HepG2 (cell line): Measurements from ENCODE around the gene CAD. TPM values are rescaled to one million over a fixed set of nuclear protein-coding genes. Genes with fewer than 3 reads are reported as not detected.

Source experiments
- AHDC1 ChIP-seq: sonication (generic); formaldehyde crosslinking; IDR thresholded peaks from 2 replicates; pipeline ENCODE4 v1.5.1; 2020; ENCODE audit warnings: mild to moderate bottlenecking, missing genetic modification reagents, borderline replicate concordance
- ARNT2 ChIP-seq: sonication (generic); formaldehyde crosslinking; IDR thresholded peaks from 2 replicates; pipeline ENCODE4 v1.8.0; 2022; ENCODE audit warnings: mild to moderate bottlenecking, low read depth, missing genetic modification reagents, moderate library complexity
- DRAP1 ChIP-seq: IDR thresholded peaks from 2 replicates; pipeline ENCODE4 v1.6.1; 2016; ENCODE audit warnings: missing genetic modification reagents, missing compliant biosample characterization
- GATAD2A ChIP-seq: IDR thresholded peaks from 2 replicates; pipeline ENCODE4 v1.6.1; 2016
- HDAC1 ChIP-seq: sonication (generic); formaldehyde crosslinking; IDR thresholded peaks from 2 replicates; pipeline ENCODE4 v1.5.1; 2020; ENCODE audit warnings: mild to moderate bottlenecking, missing genetic modification reagents
- MATR3 ChIP-seq: sonication (generic); formaldehyde crosslinking; IDR thresholded peaks from 2 replicates; pipeline ENCODE4 v1.4.0; 2020; ENCODE audit warnings: missing genetic modification reagents
- PCBP1 ChIP-seq: fragments of 200-400 bp; formaldehyde crosslinking; IDR thresholded peaks from 2 replicates; pipeline ENCODE4 v1.6.1; 2017; ENCODE audit warnings: mild to moderate bottlenecking, low read depth, low read length, borderline replicate concordance
- RBAK ChIP-seq: sonication (generic); formaldehyde crosslinking; IDR thresholded peaks from 2 replicates; pipeline ENCODE4 v1.5.1; 2020; ENCODE audit warnings: mild to moderate bottlenecking, missing genetic modification reagents
- SRY ChIP-seq: sonication (generic); formaldehyde crosslinking; IDR thresholded peaks from 2 replicates; pipeline ENCODE4 v1.8.0; 2022; ENCODE audit warnings: mild to moderate bottlenecking, missing genetic modification reagents
- STAT5B ChIP-seq: sonication (generic); formaldehyde crosslinking; IDR thresholded peaks from 2 replicates; pipeline ENCODE4 v1.4.0; 2020; ENCODE audit warnings: missing genetic modification reagents
- SUZ12 ChIP-seq: fragments of 150-350 bp; IDR thresholded peaks from 2 replicates; pipeline ENCODE4 v1.6.1; 2014; ENCODE audit warnings: low read depth, low read length
- TCF7 ChIP-seq: sonication (generic); IDR thresholded peaks from 2 replicates; pipeline ENCODE4 v1.6.1; 2016; ENCODE audit warnings: antibody characterized with exemption, low read depth
- TGIF2 ChIP-seq: IDR thresholded peaks from 2 replicates; pipeline ENCODE4 v1.6.1; 2016; ENCODE audit warnings: control low read depth, missing compliant biosample characterization
- ZKSCAN5 ChIP-seq: sonication (generic); formaldehyde crosslinking; IDR thresholded peaks from 2 replicates; pipeline ENCODE4 v1.5.1; 2020; ENCODE audit warnings: mild to moderate bottlenecking, missing genetic modification reagents
- ZNF251 ChIP-seq: sonication (generic); formaldehyde crosslinking; IDR thresholded peaks from 2 replicates; pipeline ENCODE4 v1.9.0; 2021; ENCODE audit warnings: mild to moderate bottlenecking, missing genetic modification reagents
- ZNF510 ChIP-seq: sonication (generic); formaldehyde crosslinking; IDR thresholded peaks from 2 replicates; pipeline ENCODE4 v1.4.0; 2020; ENCODE audit warnings: low read depth, mild to moderate bottlenecking, missing genetic modification reagents
- ZNF569 ChIP-seq: sonication (generic); formaldehyde crosslinking; IDR thresholded peaks from 2 replicates; pipeline ENCODE4 v1.5.0; 2020; ENCODE audit warnings: mild to moderate bottlenecking, missing genetic modification reagents, moderate library complexity, borderline replicate concordance
- ZNF772 ChIP-seq: sonication (generic); formaldehyde crosslinking; IDR thresholded peaks from 2 replicates; pipeline ENCODE4 v1.5.0; 2020; ENCODE audit warnings: mild to moderate bottlenecking, missing genetic modification reagents
- ZSCAN29 ChIP-seq: sonication (generic); formaldehyde crosslinking; conservative IDR thresholded peaks from 2 replicates; pipeline ENCODE4 v1.4.0; 2020; ENCODE audit warnings: mild to moderate bottlenecking, missing genetic modification reagents
- polyA plus RNA-seq, 8 experiments: library from polyadenylated mRNA; depleted of rRNA in 3 of 8; stranded (reverse) in 7 of 8; unstranded in 1 of 8; fragments of >200 nt; fragmentation: Illumina TruSeq in 4 of 8; extraction: Trizol in 4 of 8; gene quantifications; 2 replicates each; pipeline versions ENCODE4 v1.2.1 to v1.2.3, GENCODE V29; 2011 to 2016; ENCODE audit warnings: low read depth in 4 of 8, missing spikeins in 1 of 8, mixed read lengths in 1 of 8; ENCODE audit not compliant: insufficient read depth in 1 of 8
- total RNA-seq, 5 experiments: library from RNA; depleted of rRNA; stranded (reverse); fragments of >200 nt; fragmentation: Illumina TruSeq; extraction: Trizol; gene quantifications; 2 replicates each; pipeline ENCODE4 v1.2.3, GENCODE V29; 2016; ENCODE audit warnings: low read depth in 1 of 5
- TF ChIP-seq, protein P1 (sequence below): sonication (generic); formaldehyde crosslinking; IDR thresholded peaks from 2 replicates; pipeline ENCODE4 v1.5.0; 2020; ENCODE audit warnings: missing genetic modification reagents, mild to moderate bottlenecking, borderline replicate concordance
- TF ChIP-seq, protein P2 (sequence below): sonication (generic); formaldehyde crosslinking; IDR thresholded peaks from 2 replicates; pipeline ENCODE4 v1.5.0; 2020; ENCODE audit warnings: mild to moderate bottlenecking, missing genetic modification reagents, borderline replicate concordance

CAD gene
- total and polyA plus RNA-seq, 2 of the 13 experiments (the other 11 are each of a cell fraction or from before 2014, with no cell fraction given): 21.7 to 37.0 TPM

GRCh38 chr2:27264753-27265535 lies 47.8 kb downstream of the CAD start (continued):
- TF ChIP-seq HDAC1 (peak; percentile 54), PCBP1 (no peak), ZNF772 (peak; percentile 55; the same call in 1 of the 2 replicates), TCF7 (no peak), MATR3 (CRISPR knock-in tag) (no peak), ZKSCAN5 (CRISPR knock-in tag) (no peak), TGIF2 (peak; percentile 85; the same call in 1 of the 2 replicates), SUZ12 (no peak), ZSCAN29 (no peak), DRAP1 (CRISPR knock-in tag) (peak; percentile 29; the same call in 1 of the 2 replicates), ZNF251 (CRISPR knock-in tag) (no peak), GATAD2A (CRISPR knock-in tag) (no peak), STAT5B (CRISPR knock-in tag) (peak; percentile 44; the same call in 1 of the 2 replicates), RBAK (CRISPR knock-in tag) (no peak), AHDC1 (no peak), ZNF569 (CRISPR knock-in tag) (no peak), ZNF510 (no peak), SRY (CRISPR knock-in tag) (peak; percentile 88), ARNT2 (CRISPR knock-in tag) (peak; percentile 85; the same call in 1 of the 2 replicates)
- TF ChIP-seq, protein P1, sequence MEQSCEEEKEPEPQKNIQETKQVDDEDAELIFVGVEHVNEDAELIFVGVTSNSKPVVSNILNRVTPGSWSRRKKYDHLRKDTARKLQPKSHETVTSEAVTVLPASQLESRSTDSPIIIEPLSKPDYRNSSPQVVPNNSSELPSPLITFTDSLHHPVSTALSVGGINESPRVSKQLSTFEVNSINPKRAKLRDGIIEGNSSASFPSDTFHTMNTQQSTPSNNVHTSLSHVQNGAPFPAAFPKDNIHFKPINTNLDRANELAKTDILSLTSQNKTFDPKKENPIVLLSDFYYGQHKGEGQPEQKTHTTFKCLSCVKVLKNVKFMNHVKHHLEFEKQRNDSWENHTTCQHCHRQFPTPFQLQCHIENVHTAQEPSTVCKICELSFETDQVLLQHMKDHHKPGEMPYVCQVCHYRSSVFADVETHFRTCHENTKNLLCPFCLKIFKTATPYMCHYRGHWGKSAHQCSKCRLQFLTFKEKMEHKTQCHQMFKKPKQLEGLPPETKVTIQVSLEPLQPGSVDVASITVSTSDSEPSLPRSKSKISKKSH: peak; percentile 19; the same call in 1 of the 2 replicates
- TF ChIP-seq, protein P2, sequence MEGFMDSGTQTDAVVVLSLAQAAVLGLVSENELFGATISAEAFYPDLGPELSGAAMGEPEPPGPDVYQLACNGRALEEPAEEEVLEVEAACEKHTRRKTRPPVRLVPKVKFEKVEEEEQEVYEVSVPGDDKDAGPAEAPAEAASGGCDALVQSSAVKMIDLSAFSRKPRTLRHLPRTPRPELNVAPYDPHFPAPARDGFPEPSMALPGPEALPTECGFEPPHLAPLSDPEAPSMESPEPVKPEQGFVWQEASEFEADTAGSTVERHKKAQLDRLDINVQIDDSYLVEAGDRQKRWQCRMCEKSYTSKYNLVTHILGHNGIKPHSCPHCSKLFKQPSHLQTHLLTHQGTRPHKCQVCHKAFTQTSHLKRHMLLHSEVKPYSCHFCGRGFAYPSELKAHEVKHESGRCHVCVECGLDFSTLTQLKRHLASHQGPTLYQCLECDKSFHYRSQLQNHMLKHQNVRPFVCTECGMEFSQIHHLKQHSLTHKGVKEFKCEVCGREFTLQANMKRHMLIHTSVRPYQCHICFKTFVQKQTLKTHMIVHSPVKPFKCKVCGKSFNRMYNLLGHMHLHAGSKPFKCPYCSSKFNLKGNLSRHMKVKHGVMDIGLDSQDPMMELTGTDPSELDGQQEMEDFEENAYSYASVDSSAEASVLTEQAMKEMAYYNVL: peak; percentile 58; the same call in 1 of the 2 replicates
